Stimulated activated CD4-positive, alpha-beta T cell treated with anti-CD3 and anti-CD28 coated beads, Interleukin-15, amount 100 ng/mL, for 1 hour (primary cell): ENCODE data around the gene WSB2.

Experiments used
- DNase-seq, 2 donors: peaks; one replicate each; pipeline ENCODE4 v3.0.0-alpha.2; 2020; ENCODE audit warnings: low read depth in 1 of 2, low spot score in 1 of 2

Gene WSB2

GRCh38 chr12:118061873-118062843 is 1.2 kb upstream of the WSB2 start:
- DNase-seq, result no peak

- DNase-seq, result no peak
Measured at GRCh38 chr12:118060301-118061010, 523 bp downstream of the WSB2 start.

GRCh38 chr12:118059341-118060191 is 1.4 kb downstream of the WSB2 start:
- no peak for DNase-seq

GRCh38 chr12:118058881-118059280 is 2.1 kb downstream of the WSB2 start:
- DNase-seq, result no peak

GRCh38 chr12:118058227-118058626 is 2.8 kb downstream of the WSB2 start:
- no peak for DNase-seq

GRCh38 chr12:118055865-118056773 is 4.9 kb downstream of the WSB2 start:
- DNase-seq, result no peak

GRCh38 chr12:118055144-118055557 is 5.8 kb downstream of the WSB2 start:
- DNase-seq, result peak; percentile 28 to 44

- DNase-seq, result no peak
Measured at GRCh38 chr12:118053071-118053985, 7.7 kb downstream of the WSB2 start.

GRCh38 chr12:118052324-118053070 is 8.5 kb downstream of the WSB2 start:
- no peak for DNase-seq

- no peak for DNase-seq
Measured at GRCh38 chr12:118050972-118051910, 9.7 kb downstream of the WSB2 start.

GRCh38 chr12:118046430-118046829 is 14.5 kb downstream of the WSB2 start:
- DNase-seq, result no peak

- DNase-seq, result no peak
Measured at GRCh38 chr12:118044577-118044976, 16.4 kb downstream of the WSB2 start.

GRCh38 chr12:118044075-118044474 is 16.9 kb downstream of the WSB2 start:
- DNase-seq, result no peak

GRCh38 chr12:118042091-118042490 is 18.9 kb downstream of the WSB2 start:
- no peak for DNase-seq

GRCh38 chr12:118038137-118038536 is 22.8 kb downstream of the WSB2 start:
- DNase-seq, result no peak

- no peak for DNase-seq
Measured at GRCh38 chr12:118036672-118037411, 24.1 kb downstream of the WSB2 start.
